Tibial artery (tissue), 4 donors: ENCODE measurements around the gene CALCOCO2.
"Not testable (repeated sequence)": the region's sequence is repeated elsewhere in the genome, so short reads cannot be mapped to it uniquely, and the experiment has no call there.

Experiments
- DNase-seq, 2 donors: peaks; one replicate each; pipeline ENCODE4 v3.0.0-alpha.2; 2019
- H3K27ac ChIP-seq, 2 donors: fragments of 200-600 bp; sonication (generic) in 1 of 2; 1 replicate in 1 of 2; 2 replicates in 1 of 2; pipeline ENCODE4 v1.5.1; 2018 to 2019; ENCODE audit warnings: mild to moderate bottlenecking in 1 of 2
- H3K27me3 ChIP-seq, 2 donors: fragments of 200-600 bp; sonication (generic) in 1 of 2; one replicate each; pipeline versions ENCODE4 v1.5.1 to v1.6.0; 2016 to 2019
- H3K36me3 ChIP-seq, 3 donors: fragments of 200-600 bp; sonication (generic) in 2 of 3; one replicate each; pipeline ENCODE4 v1.5.1; 2016 to 2019; ENCODE audit warnings: mild to moderate bottlenecking in 2 of 3
- H3K4me1 ChIP-seq, 4 donors: fragments of 200-600 bp; sonication (generic) in 2 of 4; 1 replicate in 3 of 4; 2 replicates in 1 of 4; pipeline ENCODE4 v1.5.1; 2016 to 2019
- H3K4me3 ChIP-seq, 2 donors: fragments of 200-600 bp; sonication (generic) in 1 of 2; 1 replicate in 1 of 2; 2 replicates in 1 of 2; pipeline ENCODE4 v1.5.1; 2018 to 2019; ENCODE audit warnings: mild to moderate bottlenecking in 2 of 2
- H3K9me3 ChIP-seq, 3 donors: fragments of 200-600 bp; sonication (generic) in 1 of 3; one replicate each; pipeline ENCODE4 v1.5.1; 2016 to 2019
- intact Hi-C: fragments of 100-400 bp; cut with DNase I; formaldehyde crosslinking; loops from one replicate; pipeline ENCODE4 v1.15.0; 2023; ENCODE audit warnings: low total_unique reads
- TF ChIP-seq, protein P1 (sequence below), 2 experiments: fragments of 200-600 bp in 1 of 2; fragments of 450-650 bp in 1 of 2; IDR thresholded peaks; one replicate each; pipeline ENCODE4 v1.5.1; 2017 to 2019; ENCODE audit warnings: antibody characterized with exemption in 2 of 2, mild to moderate bottlenecking in 1 of 2, moderate library complexity in 1 of 2

Gene CALCOCO2

DNA sequence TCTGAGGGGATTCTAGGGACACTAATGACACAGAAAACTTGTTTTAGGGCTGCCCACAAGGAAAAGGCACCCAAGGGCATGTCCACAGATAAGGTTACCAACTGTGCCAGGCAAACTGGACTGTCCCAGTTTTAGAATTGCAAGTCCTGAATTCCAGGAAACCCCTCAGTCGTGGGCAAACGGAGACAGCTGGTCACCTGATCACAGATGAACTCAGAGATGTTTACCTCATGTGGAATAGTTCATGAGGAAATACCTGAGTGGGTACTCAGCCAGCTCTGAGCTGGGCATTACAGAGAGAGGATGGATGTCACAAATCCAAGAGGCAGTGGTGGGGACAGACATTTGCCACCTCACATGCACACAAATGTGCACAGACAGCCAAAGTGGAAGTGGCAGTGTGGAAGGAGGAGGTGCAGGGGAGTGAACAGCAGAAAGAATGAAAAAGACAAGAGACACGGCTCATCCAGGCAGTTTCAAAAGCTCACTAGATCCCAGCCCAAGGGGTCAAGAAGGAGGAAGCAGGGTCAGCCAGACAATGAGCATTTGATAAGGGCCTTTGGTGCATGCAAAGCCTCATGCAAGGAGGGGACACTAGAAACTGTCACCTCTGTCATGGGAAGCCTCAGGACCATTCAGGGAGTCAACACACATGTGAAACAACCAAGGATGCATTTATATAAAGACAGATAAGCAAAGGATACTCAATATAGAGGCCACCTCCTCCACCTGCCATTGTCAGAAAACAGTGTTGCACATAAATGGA lies 38.6 kb upstream of the CALCOCO2 start:
- TF ChIP-seq, protein P1, sequence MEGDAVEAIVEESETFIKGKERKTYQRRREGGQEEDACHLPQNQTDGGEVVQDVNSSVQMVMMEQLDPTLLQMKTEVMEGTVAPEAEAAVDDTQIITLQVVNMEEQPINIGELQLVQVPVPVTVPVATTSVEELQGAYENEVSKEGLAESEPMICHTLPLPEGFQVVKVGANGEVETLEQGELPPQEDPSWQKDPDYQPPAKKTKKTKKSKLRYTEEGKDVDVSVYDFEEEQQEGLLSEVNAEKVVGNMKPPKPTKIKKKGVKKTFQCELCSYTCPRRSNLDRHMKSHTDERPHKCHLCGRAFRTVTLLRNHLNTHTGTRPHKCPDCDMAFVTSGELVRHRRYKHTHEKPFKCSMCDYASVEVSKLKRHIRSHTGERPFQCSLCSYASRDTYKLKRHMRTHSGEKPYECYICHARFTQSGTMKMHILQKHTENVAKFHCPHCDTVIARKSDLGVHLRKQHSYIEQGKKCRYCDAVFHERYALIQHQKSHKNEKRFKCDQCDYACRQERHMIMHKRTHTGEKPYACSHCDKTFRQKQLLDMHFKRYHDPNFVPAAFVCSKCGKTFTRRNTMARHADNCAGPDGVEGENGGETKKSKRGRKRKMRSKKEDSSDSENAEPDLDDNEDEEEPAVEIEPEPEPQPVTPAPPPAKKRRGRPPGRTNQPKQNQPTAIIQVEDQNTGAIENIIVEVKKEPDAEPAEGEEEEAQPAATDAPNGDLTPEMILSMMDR (IDR thresholded peaks at IDR 0.05) = no peak
- H3K4me1 ChIP-seq = no peaks in the 10 kb centered on the region
- no peak overlapping the region for H3K4me3 ChIP-seq
- no peak for DNase-seq
- H3K36me3 ChIP-seq = no peaks in the 10 kb centered on the region
- H3K9me3 ChIP-seq = no peaks in the 10 kb centered on the region
- intact Hi-C loops = loop anchor here (5.0 kb wide), 2 partner anchors 65 to 115 kb away; partner anchors contain the start of gene HOXB13
- no peak overlapping the region for H3K27ac ChIP-seq
- peaks cover 0 to 62% of the 10 kb centered on the region in 2 donors for H3K27me3 ChIP-seq

DNA sequence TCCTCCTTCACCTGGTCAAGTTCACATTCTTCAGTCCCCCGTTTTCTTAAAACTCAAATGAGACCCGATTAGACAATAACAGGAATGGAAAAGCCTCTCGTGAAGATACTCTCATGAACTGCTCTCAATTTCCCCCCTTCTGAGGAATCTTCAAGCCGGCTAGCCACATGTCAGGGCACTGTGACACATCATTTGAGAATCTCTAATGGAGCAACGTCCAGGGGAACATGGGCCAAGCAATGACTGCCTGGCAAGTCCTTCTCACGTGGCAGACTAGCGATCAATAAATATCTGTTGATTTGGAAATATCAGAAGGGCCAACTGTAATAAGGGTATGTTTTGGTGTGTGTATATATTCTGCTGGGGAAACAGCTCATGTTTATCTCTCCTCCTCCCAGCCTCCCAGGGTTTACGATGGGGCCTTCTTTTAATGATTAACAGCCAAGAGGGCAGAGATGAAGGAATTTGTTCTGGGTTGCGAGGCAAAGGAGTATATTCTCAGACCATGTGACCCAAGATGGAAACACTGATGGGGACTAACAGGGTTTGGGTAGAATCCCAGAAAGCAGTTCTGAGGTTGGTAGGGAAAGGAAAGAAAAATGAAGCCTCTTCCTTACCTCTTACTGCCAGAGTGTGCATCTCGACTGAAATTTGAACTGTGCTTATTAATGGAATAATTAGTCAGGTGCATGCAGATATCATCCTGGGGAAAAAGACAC lies 35.2 kb upstream of the CALCOCO2 start:
- H3K4me3 ChIP-seq = no peak overlapping the region
- H3K4me1 ChIP-seq = no peaks in the 10 kb centered on the region
- TF ChIP-seq, protein P1 (IDR thresholded peaks at IDR 0.05) = no peak
- peaks cover 0 to 50% of the 10 kb centered on the region in 2 donors for H3K27me3 ChIP-seq
- H3K9me3 ChIP-seq = no peaks in the 10 kb centered on the region
- no peaks in the 10 kb centered on the region for H3K36me3 ChIP-seq
- no peak overlapping the region for H3K27ac ChIP-seq
- peak in 1 of 2 donors; percentile 60 for DNase-seq
- intact Hi-C loops = no loop called here

DNA sequence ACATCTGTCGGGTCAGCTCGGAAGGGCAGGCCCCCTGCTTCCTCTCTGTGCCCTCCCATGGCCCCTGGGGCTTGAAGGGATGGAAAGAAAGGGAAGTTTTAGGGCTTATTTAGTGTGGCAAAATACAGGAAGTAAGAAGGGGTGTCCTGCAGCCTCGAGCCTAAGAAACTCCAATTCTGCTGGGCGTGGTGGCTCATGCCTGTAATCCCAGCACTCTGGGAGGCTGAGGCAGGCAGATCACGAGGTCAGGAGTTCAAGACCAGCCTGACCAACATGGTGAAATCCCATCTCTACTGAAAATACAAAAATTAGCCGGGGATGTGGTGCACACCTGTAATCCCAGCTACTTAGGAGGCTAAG lies 34.7 kb upstream of the CALCOCO2 start:
- H3K27me3 ChIP-seq = peaks cover 0 to 52% of the 10 kb centered on the region in 2 donors
- H3K27ac ChIP-seq, H3K4me1 ChIP-seq, H3K4me3 ChIP-seq, intact Hi-C loops, H3K36me3 ChIP-seq, H3K9me3 ChIP-seq: not testable (repeated sequence)
- peak in 1 of 2 donors; percentile 19 for DNase-seq

DNA sequence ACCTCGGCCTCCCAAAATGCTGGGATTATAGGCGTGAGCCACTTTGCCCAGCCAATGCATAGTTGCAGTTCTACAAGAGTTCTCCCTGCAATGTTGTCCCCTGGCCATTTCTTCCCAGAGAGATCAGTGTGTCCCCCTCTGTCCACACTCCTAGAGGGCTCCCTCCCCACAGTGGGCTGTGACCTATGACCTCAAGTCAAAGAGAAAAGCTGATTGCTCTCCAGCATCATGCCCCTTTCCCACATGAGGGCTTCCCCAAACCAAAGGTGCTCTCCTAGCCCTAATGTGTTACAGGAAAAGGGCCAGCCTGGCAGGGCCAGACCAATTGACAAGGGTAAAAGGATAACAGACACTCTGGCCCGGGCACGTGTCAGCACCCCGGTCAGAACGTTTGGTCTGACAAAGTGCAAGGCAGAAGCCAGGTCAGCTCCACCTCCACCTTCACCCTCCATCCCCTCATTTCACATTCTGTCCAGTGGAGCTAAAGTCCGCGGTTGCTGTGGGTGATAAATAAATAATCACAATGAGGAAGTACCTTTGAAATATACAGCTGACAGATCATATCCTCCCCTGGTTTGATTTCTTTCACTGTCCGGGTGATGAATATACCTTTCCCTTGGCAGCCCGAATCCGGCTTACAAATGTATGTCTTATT lies 31.6 kb upstream of the CALCOCO2 start:
- H3K27ac ChIP-seq = no peak overlapping the region
- H3K36me3 ChIP-seq = no peaks in the 10 kb centered on the region
- H3K4me1 ChIP-seq = no peaks in the 10 kb centered on the region
- H3K4me3 ChIP-seq = no peak overlapping the region
- H3K27me3 ChIP-seq = peaks cover 0 to 35% of the 10 kb centered on the region in 2 donors
- TF ChIP-seq, protein P1 (IDR thresholded peaks at IDR 0.05) = no peak
- intact Hi-C loops = no loop called here
- no peaks in the 10 kb centered on the region for H3K9me3 ChIP-seq
- DNase-seq = no peak

DNA sequence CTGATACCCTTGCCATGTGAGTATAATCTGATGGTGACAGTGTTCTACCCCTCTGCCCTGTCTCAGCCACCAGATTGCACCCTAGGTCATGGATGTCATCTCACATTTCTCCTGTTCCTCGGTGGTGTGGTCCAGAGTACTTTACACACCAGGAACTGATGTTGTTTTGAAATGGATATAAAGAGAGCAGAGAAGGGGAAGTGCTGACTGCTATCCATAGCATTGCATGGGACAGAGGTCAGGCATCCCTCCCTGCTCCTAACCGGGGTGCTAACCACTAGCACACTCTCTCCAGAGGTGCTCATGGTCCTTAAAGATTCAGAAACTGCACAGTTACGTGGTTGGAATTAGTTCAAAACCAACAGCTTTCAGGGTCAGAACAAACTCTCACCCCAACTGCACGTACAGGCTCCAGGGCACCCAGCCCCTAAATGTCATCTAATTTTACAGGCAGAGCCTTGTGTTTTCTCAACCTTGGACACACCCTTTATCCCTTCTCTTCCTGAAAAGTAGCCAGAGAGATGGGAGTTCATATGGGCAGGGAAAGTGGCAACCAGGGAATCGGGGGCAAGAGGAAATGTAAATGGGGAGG lies 30.1 kb upstream of the CALCOCO2 start:
- DNase-seq = no peak

More for the DNA sequence above, 30.1 kb upstream of the CALCOCO2 start:
- intact Hi-C loops = no loop called here
- H3K27me3 ChIP-seq = peaks cover 0 to 31% of the 10 kb centered on the region in 2 donors
- H3K36me3 ChIP-seq = no peaks in the 10 kb centered on the region
- no peak overlapping the region for H3K27ac ChIP-seq
- no peak overlapping the region for H3K4me3 ChIP-seq
- no peaks in the 10 kb centered on the region for H3K4me1 ChIP-seq
- H3K9me3 ChIP-seq = no peaks in the 10 kb centered on the region
- TF ChIP-seq, protein P1 (IDR thresholded peaks at IDR 0.05) = no peak
